K562 (cell line): ENCODE results near the gene E2F3. TPM values are rescaled to one million over a fixed set of nuclear protein-coding genes. Genes with fewer than 3 reads are reported as not detected.

ENCODE experiments used
- CTBP1 ChIP-seq: fragments of 450-650 bp; IDR thresholded peaks from 2 replicates; pipeline ENCODE4 v1.6.1; 2016; ENCODE audit warnings: borderline replicate concordance
- JUNB ChIP-seq: fragments of 450-650 bp; formaldehyde crosslinking; conservative IDR thresholded peaks from 2 replicates; pipeline ENCODE4 v1.4.0; 2020; ENCODE audit warnings: mild to moderate bottlenecking
- MAFG ChIP-seq: fragments of 450-650 bp; conservative IDR thresholded peaks from 2 replicates; pipeline ENCODE4 v1.6.1; 2016; ENCODE audit warnings: missing genetic modification characterization, missing compliant biosample characterization
- MTF1 ChIP-seq: fragments of 250-450 bp; sonication (Bioruptor Pico); IDR thresholded peaks from 2 replicates; pipeline ENCODE4 v1.9.0; 2021; ENCODE audit warnings: moderate library complexity, mild to moderate bottlenecking, inconsistent platforms, borderline replicate concordance
- RB1 ChIP-seq: fragments of 450-650 bp; IDR thresholded peaks from 2 replicates; pipeline ENCODE4 v1.6.1; 2017; ENCODE audit warnings: low read depth, mild to moderate bottlenecking
- SIX5 ChIP-seq, 2 experiments: IDR thresholded peaks; 2 replicates each; pipeline ENCODE4 v1.6.1; 2011; ENCODE audit warnings: low read length in 2 of 2, borderline replicate concordance in 1 of 2, low read depth in 1 of 2, mild to moderate bottlenecking in 1 of 2, moderate library complexity in 1 of 2; ENCODE audit not compliant: insufficient read depth in 1 of 2
- polyA plus RNA-seq, 8 experiments: library from polyadenylated mRNA; depleted of rRNA in 4 of 8; stranded (reverse) in 5 of 8; unstranded in 3 of 8; fragments of >200 nt; fragmentation: Nextera tagmentation in 2 of 8; fragmentation: Illumina TruSeq in 1 of 8; extraction: Ambion mirVana in 2 of 8; extraction: Trizol in 1 of 8; gene quantifications; 2 replicates each; pipeline versions ENCODE4 v1.2.1 to v1.2.3, GENCODE V29; 2011 to 2014; ENCODE audit warnings: inconsistent platforms in 1 of 8, missing spikeins in 1 of 8
- total RNA-seq, 7 experiments: library from RNA; depleted of rRNA in 6 of 7; stranded (reverse); fragments of >200 nt in 6 of 7; fragmentation: Illumina TruSeq in 2 of 7; extraction: Trizol in 2 of 7; gene quantifications; 2 replicates each; pipeline versions ENCODE4 v1.2.1 to v1.2.3, GENCODE V29; 2011 to 2021; ENCODE audit warnings: low replicate concordance in 1 of 7
- TF ChIP-seq, protein P1 (sequence below), 2 experiments: fragments of 450-650 bp in 1 of 2; sonication (generic) in 1 of 2; formaldehyde crosslinking in 1 of 2; IDR thresholded peaks; 2 replicates each; pipeline versions ENCODE4 v1.7.1 to v1.9.0; 2016 to 2022; ENCODE audit warnings: inconsistent platforms in 1 of 2, mild to moderate bottlenecking in 1 of 2, missing genetic modification reagents in 1 of 2
- TF ChIP-seq, protein P2 (sequence below): fragments of 150-350 bp; IDR thresholded peaks from 2 replicates; pipeline ENCODE4 v1.6.1; 2014; ENCODE audit warnings: low read depth, mild to moderate bottlenecking, low read length, borderline replicate concordance

The E2F3 gene
- total and polyA plus RNA-seq, 9 of the 15 experiments (the other 6 are each of a cell fraction or from before 2014, with no cell fraction given), result 11.1 to 44.7 (median 27.2) TPM

DNA sequence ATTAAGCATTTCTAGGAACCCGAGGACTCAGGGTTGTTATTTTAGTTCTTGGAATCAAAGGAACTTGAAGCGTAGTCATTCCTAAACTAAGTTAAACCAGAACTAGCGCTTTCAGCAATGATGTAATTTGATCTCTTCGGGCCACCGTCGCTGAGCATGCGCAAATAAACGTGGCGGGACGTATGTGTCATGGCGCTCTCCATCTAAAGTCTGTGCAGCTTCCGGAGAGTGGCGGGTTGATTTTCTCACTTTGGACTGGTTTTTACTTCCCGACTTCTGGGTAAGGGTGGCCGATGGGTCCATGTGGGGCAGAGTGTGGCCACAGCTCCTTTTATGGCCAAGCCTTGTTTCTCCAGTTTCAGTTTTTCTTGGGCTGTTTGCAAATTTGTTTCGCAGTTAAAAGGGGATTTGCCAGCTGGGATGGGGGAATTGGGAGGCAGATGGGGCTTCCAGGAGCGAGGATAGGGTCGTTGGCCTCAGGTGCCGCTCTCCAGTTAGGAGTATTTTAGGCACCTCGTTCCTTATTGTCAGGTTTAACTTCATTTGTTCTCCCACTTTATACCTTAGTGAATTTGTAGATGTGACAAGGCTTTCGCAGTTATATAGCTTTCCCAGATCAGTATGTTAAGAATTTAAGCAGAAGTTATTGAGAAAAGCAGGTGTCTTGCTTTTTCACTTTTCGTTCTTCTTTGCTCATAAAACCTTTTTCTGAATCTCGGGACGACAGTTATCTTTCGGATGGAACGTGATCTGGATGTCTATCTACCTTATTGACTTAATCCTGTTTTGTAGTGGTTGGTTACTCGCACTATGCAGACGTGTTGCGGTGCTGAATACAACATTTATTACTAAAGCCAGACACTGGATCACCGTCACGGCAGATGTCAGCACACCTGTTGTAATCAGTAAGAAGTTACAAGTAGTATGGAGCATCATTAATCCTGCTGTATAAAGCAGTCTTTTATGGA lies 132.9 kb downstream of the E2F3 start, which contains the start of gene CDKAL1 (continued):
- TF ChIP-seq RB1, result peak; percentile 100
- no peak for TF ChIP-seq JUNB (CRISPR knock-in tag)
- no peak for TF ChIP-seq MTF1 (CRISPR knock-in tag)
- TF ChIP-seq SIX5 (IDR thresholded peaks at IDR 0.05; ENCODE audit: borderline replicate concordance in 1 of 2, insufficient read depth in 1 of 2, low read depth in 1 of 2, low read length in 2 of 2), result peak in 1 of 2 experiments; percentile 30; a peak in 1 of 4 replicates
- 0 out of 2 replicates have a peak, but pooled peaks have one; percentile 20 for TF ChIP-seq MAFG (tag)
- peak; percentile 35 for TF ChIP-seq CTBP1
- TF ChIP-seq, protein P1, sequence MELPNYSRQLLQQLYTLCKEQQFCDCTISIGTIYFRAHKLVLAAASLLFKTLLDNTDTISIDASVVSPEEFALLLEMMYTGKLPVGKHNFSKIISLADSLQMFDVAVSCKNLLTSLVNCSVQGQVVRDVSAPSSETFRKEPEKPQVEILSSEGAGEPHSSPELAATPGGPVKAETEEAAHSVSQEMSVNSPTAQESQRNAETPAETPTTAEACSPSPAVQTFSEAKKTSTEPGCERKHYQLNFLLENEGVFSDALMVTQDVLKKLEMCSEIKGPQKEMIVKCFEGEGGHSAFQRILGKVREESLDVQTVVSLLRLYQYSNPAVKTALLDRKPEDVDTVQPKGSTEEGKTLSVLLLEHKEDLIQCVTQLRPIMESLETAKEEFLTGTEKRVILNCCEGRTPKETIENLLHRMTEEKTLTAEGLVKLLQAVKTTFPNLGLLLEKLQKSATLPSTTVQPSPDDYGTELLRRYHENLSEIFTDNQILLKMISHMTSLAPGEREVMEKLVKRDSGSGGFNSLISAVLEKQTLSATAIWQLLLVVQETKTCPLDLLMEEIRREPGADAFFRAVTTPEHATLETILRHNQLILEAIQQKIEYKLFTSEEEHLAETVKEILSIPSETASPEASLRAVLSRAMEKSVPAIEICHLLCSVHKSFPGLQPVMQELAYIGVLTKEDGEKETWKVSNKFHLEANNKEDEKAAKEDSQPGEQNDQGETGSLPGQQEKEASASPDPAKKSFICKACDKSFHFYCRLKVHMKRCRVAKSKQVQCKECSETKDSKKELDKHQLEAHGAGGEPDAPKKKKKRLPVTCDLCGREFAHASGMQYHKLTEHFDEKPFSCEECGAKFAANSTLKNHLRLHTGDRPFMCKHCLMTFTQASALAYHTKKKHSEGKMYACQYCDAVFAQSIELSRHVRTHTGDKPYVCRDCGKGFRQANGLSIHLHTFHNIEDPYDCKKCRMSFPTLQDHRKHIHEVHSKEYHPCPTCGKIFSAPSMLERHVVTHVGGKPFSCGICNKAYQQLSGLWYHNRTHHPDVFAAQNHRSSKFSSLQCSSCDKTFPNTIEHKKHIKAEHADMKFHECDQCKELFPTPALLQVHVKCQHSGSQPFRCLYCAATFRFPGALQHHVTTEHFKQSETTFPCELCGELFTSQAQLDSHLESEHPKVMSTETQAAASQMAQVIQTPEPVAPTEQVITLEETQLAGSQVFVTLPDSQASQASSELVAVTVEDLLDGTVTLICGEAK (IDR thresholded peaks at IDR 0.05), result 0 out of 2 replicates have a peak, but pooled peaks have one; percentile 8
- TF ChIP-seq, protein P1 (CRISPR knock-in tag; IDR thresholded peaks at IDR 0.05), result no peak
- TF ChIP-seq, protein P2, sequence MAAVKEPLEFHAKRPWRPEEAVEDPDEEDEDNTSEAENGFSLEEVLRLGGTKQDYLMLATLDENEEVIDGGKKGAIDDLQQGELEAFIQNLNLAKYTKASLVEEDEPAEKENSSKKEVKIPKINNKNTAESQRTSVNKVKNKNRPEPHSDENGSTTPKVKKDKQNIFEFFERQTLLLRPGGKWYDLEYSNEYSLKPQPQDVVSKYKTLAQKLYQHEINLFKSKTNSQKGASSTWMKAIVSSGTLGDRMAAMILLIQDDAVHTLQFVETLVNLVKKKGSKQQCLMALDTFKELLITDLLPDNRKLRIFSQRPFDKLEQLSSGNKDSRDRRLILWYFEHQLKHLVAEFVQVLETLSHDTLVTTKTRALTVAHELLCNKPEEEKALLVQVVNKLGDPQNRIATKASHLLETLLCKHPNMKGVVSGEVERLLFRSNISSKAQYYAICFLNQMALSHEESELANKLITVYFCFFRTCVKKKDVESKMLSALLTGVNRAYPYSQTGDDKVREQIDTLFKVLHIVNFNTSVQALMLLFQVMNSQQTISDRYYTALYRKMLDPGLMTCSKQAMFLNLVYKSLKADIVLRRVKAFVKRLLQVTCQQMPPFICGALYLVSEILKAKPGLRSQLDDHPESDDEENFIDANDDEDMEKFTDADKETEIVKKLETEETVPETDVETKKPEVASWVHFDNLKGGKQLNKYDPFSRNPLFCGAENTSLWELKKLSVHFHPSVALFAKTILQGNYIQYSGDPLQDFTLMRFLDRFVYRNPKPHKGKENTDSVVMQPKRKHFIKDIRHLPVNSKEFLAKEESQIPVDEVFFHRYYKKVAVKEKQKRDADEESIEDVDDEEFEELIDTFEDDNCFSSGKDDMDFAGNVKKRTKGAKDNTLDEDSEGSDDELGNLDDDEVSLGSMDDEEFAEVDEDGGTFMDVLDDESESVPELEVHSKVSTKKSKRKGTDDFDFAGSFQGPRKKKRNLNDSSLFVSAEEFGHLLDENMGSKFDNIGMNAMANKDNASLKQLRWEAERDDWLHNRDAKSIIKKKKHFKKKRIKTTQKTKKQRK, result no peak
